ENCODE data around the gene DPYSL5.

GRCh38 chr2:26818972-26819371 is 29.0 kb upstream of the DPYSL5 start:
- TF ChIP-seq CTCF (conservative IDR thresholded peaks at IDR 0.05 in 1 of 2, IDR thresholded peaks at IDR 0.05 in 1 of 2; ENCODE audit: low read depth in 1 of 2, low read length in 2 of 2) (no peak), EZH2 (IDR thresholded peaks at IDR 0.05; ENCODE audit: low read length, missing control alignments) (no peak)
